Measurements from ENCODE around the gene MAP2. TPM values are rescaled to one million over a fixed set of nuclear protein-coding genes. Genes with fewer than 3 reads are reported as not detected.

The MAP2 gene
- total and polyA plus RNA-seq, 4 donors: 0.70 to 4.2 (median 1.9) TPM

GRCh38 chr2:209763106-209763505 is 339.3 kb downstream of the MAP2 start:
- Histone ChIP-seq H3K36me3 (ENCODE audit: control insufficient read depth in 4 of 4, insufficient read depth in 3 of 4, low read depth in 1 of 4, low read length in 3 of 4) (no peaks in the 10 kb centered on the region), H3K27ac (ENCODE audit: low read depth in 1 of 2, low read length in 2 of 2) (no peak overlapping the region), H3K4me1 (ENCODE audit: control insufficient read depth in 4 of 4, insufficient read depth in 4 of 4, low read length in 3 of 4) (no peaks in the 10 kb centered on the region), H3K27me3 (ENCODE audit: control insufficient read depth in 4 of 4, insufficient read depth in 4 of 4, low read length in 3 of 4) (no peaks in the 10 kb centered on the region), H3K4me3 (ENCODE audit: low read depth in 1 of 3, low read length in 3 of 3) (no peak overlapping the region), H3K9me3 (ENCODE audit: control insufficient read depth in 4 of 4, low read length in 3 of 4) (no peaks in the 10 kb centered on the region), H3K9ac (ENCODE audit: low read depth in 1 of 2, low read length in 2 of 2) (no peak overlapping the region)
- DNase-seq (ENCODE audit: low spot score): no peak
- WGBS: 60% methylated on average over 3 of the region's 3 CpGs
- TF ChIP-seq ZBTB33 (IDR thresholded peaks at IDR 0.05) (no peak), CTCF (IDR thresholded peaks at IDR 0.05; ENCODE audit: low read depth, low read length, missing input control) (no peak), MAX (IDR thresholded peaks at IDR 0.05) (no peak), EGR1 (IDR thresholded peaks at IDR 0.05; ENCODE audit: low read depth in 2 of 2) (no peak), JUND (IDR thresholded peaks at IDR 0.05) (no peak), GABPA (IDR thresholded peaks at IDR 0.05 in 1 of 2, conservative IDR thresholded peaks at IDR 0.05 in 1 of 2) (no peak), HNF4G (IDR thresholded peaks at IDR 0.05) (no peak), REST (IDR thresholded peaks at IDR 0.05) (no peak), FOXA1 (IDR thresholded peaks at IDR 0.05) (no peak), RAD21 (IDR thresholded peaks at IDR 0.05) (no peak), ATF3 (IDR thresholded peaks at IDR 0.05) (no peak), RXRA (IDR thresholded peaks at IDR 0.05) (no peak)

- Histone ChIP-seq H3K4me1 (ENCODE audit: control insufficient read depth in 4 of 4, insufficient read depth in 4 of 4, low read length in 3 of 4) (peaks cover 0 to 3% (median 1%) of the 10 kb centered on the region in 4 donors), H3K4me3 (ENCODE audit: low read depth in 1 of 3, low read length in 3 of 3) (no peak overlapping the region), H3K9ac (ENCODE audit: low read depth in 1 of 2, low read length in 2 of 2) (no peak overlapping the region), H3K9me3 (ENCODE audit: control insufficient read depth in 4 of 4, low read length in 3 of 4) (no peaks in the 10 kb centered on the region), H3K27me3 (ENCODE audit: control insufficient read depth in 4 of 4, insufficient read depth in 4 of 4, low read length in 3 of 4) (peaks cover 0 to 8% (median under 1%) of the 10 kb centered on the region in 4 donors), H3K36me3 (ENCODE audit: control insufficient read depth in 4 of 4, insufficient read depth in 3 of 4, low read depth in 1 of 4, low read length in 3 of 4) (no peaks in the 10 kb centered on the region), H3K27ac (ENCODE audit: low read depth in 1 of 2, low read length in 2 of 2) (no peak overlapping the region)
- TF ChIP-seq RAD21 (IDR thresholded peaks at IDR 0.05): no peak
- no peak for TF ChIP-seq YY1 (IDR thresholded peaks at IDR 0.05)
- no peak for TF ChIP-seq GABPA (IDR thresholded peaks at IDR 0.05 in 1 of 2, conservative IDR thresholded peaks at IDR 0.05 in 1 of 2)
- TF ChIP-seq ZBTB33 (IDR thresholded peaks at IDR 0.05): no peak
- no peak for TF ChIP-seq ATF3 (IDR thresholded peaks at IDR 0.05)
- TF ChIP-seq FOXA2 (IDR thresholded peaks at IDR 0.05): no peak
- TF ChIP-seq NR2F2 (IDR thresholded peaks at IDR 0.05): no peak
- no peak for TF ChIP-seq SP1 (IDR thresholded peaks at IDR 0.05)
- no peak for TF ChIP-seq HNF4G (IDR thresholded peaks at IDR 0.05)
- TF ChIP-seq EGR1 (IDR thresholded peaks at IDR 0.05; ENCODE audit: low read depth in 2 of 2): no peak
- no peak for TF ChIP-seq TAF1 (conservative IDR thresholded peaks at IDR 0.05)
- no peak for TF ChIP-seq REST (IDR thresholded peaks at IDR 0.05)
- TF ChIP-seq HNF4A (conservative IDR thresholded peaks at IDR 0.05): no peak
- TF ChIP-seq JUND (IDR thresholded peaks at IDR 0.05): no peak
- TF ChIP-seq RXRA (IDR thresholded peaks at IDR 0.05): no peak
- 83% methylated on average over 1 of the region's 1 CpG for WGBS
- no peak for DNase-seq (ENCODE audit: low spot score)
Observed at GRCh38 chr2:209766613-209767012, 342.8 kb downstream of the MAP2 start.

All from liver (tissue), 9 donors.